Ectodermal cell (in vitro differentiated cells): ENCODE results near the gene HHIPL1.

ENCODE experiments used
- H3K27ac ChIP-seq: 2 replicates; pipeline ENCODE4 v1.7.0; 2013; ENCODE audit warnings: mild to moderate bottlenecking, low read depth, low read length; ENCODE audit not compliant: insufficient read depth, poor library complexity, severe bottlenecking
- H3K27me3 ChIP-seq: 2 replicates; pipeline ENCODE4 v1.7.0; 2013; ENCODE audit warnings: mild to moderate bottlenecking, low read length; ENCODE audit not compliant: insufficient read depth, control insufficient read depth, poor library complexity, severe bottlenecking
- H3K36me3 ChIP-seq: one replicate; pipeline ENCODE4 v1.7.0; 2013; ENCODE audit warnings: low read length; ENCODE audit not compliant: control insufficient read depth, insufficient read depth
- H3K4me1 ChIP-seq: one replicate; pipeline ENCODE4 v1.7.0; 2013; ENCODE audit warnings: low read length; ENCODE audit not compliant: control insufficient read depth, insufficient read depth
- H3K4me3 ChIP-seq: 2 replicates; pipeline ENCODE4 v1.7.0; 2013; ENCODE audit warnings: low read depth, low read length, control low read depth; ENCODE audit not compliant: insufficient read depth
- H3K9me3 ChIP-seq: 2 replicates; pipeline ENCODE4 v1.7.0; 2013; ENCODE audit warnings: mild to moderate bottlenecking, low read length, moderate library complexity; ENCODE audit not compliant: control insufficient read depth
- WGBS, 2 experiments: methylation state at CpG; one replicate each; pipeline ENCODE4 v1.1.7; 2013; ENCODE audit warnings: missing lambda C conversion rate in 2 of 2; 5-methylcytosine and 5-hydroxymethylcytosine counted together

Gene HHIPL1

GRCh38 chr14:99716850-99717681 lies 72.1 kb downstream of the HHIPL1 start:
- no peak overlapping the region for H3K27ac ChIP-seq
- H3K27me3 ChIP-seq, result no peaks in the 10 kb centered on the region
- H3K36me3 ChIP-seq, result no peaks in the 10 kb centered on the region
- WGBS, 2 experiments, result 95 to 96% methylated on average over 14 of the region's 14 CpGs
- H3K9me3 ChIP-seq, result no peaks in the 10 kb centered on the region
- no peak overlapping the region for H3K4me3 ChIP-seq
- peaks cover 7% of the 10 kb centered on the region for H3K4me1 ChIP-seq

GRCh38 chr14:99717682-99718013 lies 72.7 kb downstream of the HHIPL1 start:
- H3K36me3 ChIP-seq, result no peaks in the 10 kb centered on the region
- H3K27ac ChIP-seq, result no peak overlapping the region
- H3K4me3 ChIP-seq, result no peak overlapping the region
- H3K9me3 ChIP-seq, result no peaks in the 10 kb centered on the region
- peaks cover 7% of the 10 kb centered on the region for H3K4me1 ChIP-seq
- H3K27me3 ChIP-seq, result no peaks in the 10 kb centered on the region
- 89 to 95% methylated on average over 5 of the region's 5 CpGs for WGBS, 2 experiments

- Histone ChIP-seq H3K36me3 (no peaks in the 10 kb centered on the region), H3K4me3 (no peak overlapping the region), H3K4me1 (peaks cover 7% of the 10 kb centered on the region), H3K27me3 (no peaks in the 10 kb centered on the region), H3K9me3 (no peaks in the 10 kb centered on the region), H3K27ac (no peak overlapping the region)
- 74 to 75% methylated on average over 13 of the region's 14 CpGs for WGBS, 2 experiments
These were observed 73.3 kb downstream of the HHIPL1 start for GRCh38 chr14:99718031-99718810.

- Histone ChIP-seq H3K4me3 (no peak overlapping the region), H3K9me3 (no peaks in the 10 kb centered on the region), H3K4me1 (peaks cover 7% of the 10 kb centered on the region), H3K36me3 (no peaks in the 10 kb centered on the region), H3K27ac (no peak overlapping the region), H3K27me3 (no peaks in the 10 kb centered on the region)
- WGBS, 2 experiments, result 94 to 96% methylated on average over 4 of the region's 5 CpGs
These were observed 73.9 kb downstream of the HHIPL1 start for GRCh38 chr14:99718811-99719192.

- no peaks in the 10 kb centered on the region for H3K27me3 ChIP-seq
- H3K36me3 ChIP-seq, result no peaks in the 10 kb centered on the region
- no peak overlapping the region for H3K4me3 ChIP-seq
- no peaks in the 10 kb centered on the region for H3K9me3 ChIP-seq
- 90 to 91% methylated on average over 18 of the region's 18 CpGs for WGBS, 2 experiments
- peaks cover 7% of the 10 kb centered on the region for H3K4me1 ChIP-seq
- H3K27ac ChIP-seq, result no peak overlapping the region
These were observed 76.2 kb downstream of the HHIPL1 start for GRCh38 chr14:99720941-99721791.

GRCh38 chr14:99721792-99722516 lies 77.0 kb downstream of the HHIPL1 start:
- no peak overlapping the region for H3K27ac ChIP-seq
- no peaks in the 10 kb centered on the region for H3K36me3 ChIP-seq
- H3K27me3 ChIP-seq, result no peaks in the 10 kb centered on the region
- 91 to 92% methylated on average over 12 of the region's 12 CpGs for WGBS, 2 experiments
- H3K4me3 ChIP-seq, result no peak overlapping the region
- H3K4me1 ChIP-seq, result peaks cover 7% of the 10 kb centered on the region
- no peaks in the 10 kb centered on the region for H3K9me3 ChIP-seq

GRCh38 chr14:99722741-99723140 lies 77.8 kb downstream of the HHIPL1 start:
- no peaks in the 10 kb centered on the region for H3K9me3 ChIP-seq
- H3K27ac ChIP-seq, result no peak overlapping the region
- no peaks in the 10 kb centered on the region for H3K27me3 ChIP-seq
- no peaks in the 10 kb centered on the region for H3K36me3 ChIP-seq
- 94% methylated on average over 9 of the region's 9 CpGs for WGBS, 2 experiments
- no peak overlapping the region for H3K4me3 ChIP-seq
- H3K4me1 ChIP-seq, result peaks cover 7% of the 10 kb centered on the region

GRCh38 chr14:99724196-99724891 lies 79.4 kb downstream of the HHIPL1 start:
- Histone ChIP-seq H3K36me3 (no peaks in the 10 kb centered on the region), H3K4me1 (no peaks in the 10 kb centered on the region), H3K27me3 (no peaks in the 10 kb centered on the region), H3K9me3 (no peaks in the 10 kb centered on the region), H3K27ac (no peak overlapping the region), H3K4me3 (no peak overlapping the region)
- 91 to 96% methylated on average over 5 of the region's 5 CpGs for WGBS, 2 experiments

GRCh38 chr14:99724939-99725773 lies 80.2 kb downstream of the HHIPL1 start:
- no peaks in the 10 kb centered on the region for H3K27me3 ChIP-seq
- no peaks in the 10 kb centered on the region for H3K9me3 ChIP-seq
- H3K36me3 ChIP-seq, result no peaks in the 10 kb centered on the region
- H3K4me1 ChIP-seq, result no peaks in the 10 kb centered on the region
- H3K27ac ChIP-seq, result no peak overlapping the region
- 95 to 96% methylated on average over 15 of the region's 15 CpGs for WGBS, 2 experiments
- H3K4me3 ChIP-seq, result no peak overlapping the region
